Measurements from ENCODE around the gene QRSL1. TPM values are rescaled to one million over a fixed set of nuclear protein-coding genes. Genes with fewer than 3 reads are reported as not detected.

The QRSL1 gene
- total RNA-seq, 4 donors from 2014 or later: 2.4 to 17.3 (median 12.6) TPM

- Histone ChIP-seq H3K9me3 (no peaks in the 10 kb centered on the region), H3K27ac (no peak overlapping the region), H3K36me3 (peaks cover 0 to 14% (median 4%) of the 10 kb centered on the region in 4 donors), H3K27me3 (no peaks in the 10 kb centered on the region), H3K4me3 (no peak overlapping the region), H3K4me1 (no peaks in the 10 kb centered on the region)
- WGBS, 2 donors (ENCODE audit: low coverage in 1 of 2): 71 to 77% methylated on average over 5 to 6 of the region's 6 CpGs
- peak; percentile 20 for DNase-seq
- intact Hi-C loops (cut with DNase I; ENCODE audit: low total_unique reads): no loop called here
- in situ Hi-C loops (cut with MboI; ENCODE audit: low pct_ligation_motif_present in 1 of 4, low pct_unique_long_range_greater_than_20kb in 1 of 4, low sequenced_read_pairs in 3 of 4): no loop called here
- no peak for TF ChIP-seq CTCF (IDR thresholded peaks at IDR 0.05)
- TF ChIP-seq POLR2A (IDR thresholded peaks at IDR 0.05): no peak
- no peak for TF ChIP-seq POLR2AphosphoS5 (IDR thresholded peaks at IDR 0.05)
- no peak for TF ChIP-seq EP300 (IDR thresholded peaks at IDR 0.05; ENCODE audit: low read depth)
These were observed 37.1 kb downstream of the QRSL1 start for GRCh38 chr6:106666282-106667021.

GRCh38 chr6:106667022-106667402, 37.6 kb downstream of the QRSL1 start:
- intact Hi-C loops (cut with DNase I; ENCODE audit: low total_unique reads): no loop called here
- H3K4me3 ChIP-seq: no peak overlapping the region
- 90 to 97% methylated on average over 4 of the region's 4 CpGs for WGBS, 2 donors (ENCODE audit: low coverage in 1 of 2)
- peaks cover 0 to 14% (median 4%) of the 10 kb centered on the region in 4 donors for H3K36me3 ChIP-seq
- H3K9me3 ChIP-seq: no peaks in the 10 kb centered on the region
- no peaks in the 10 kb centered on the region for H3K4me1 ChIP-seq
- no peak for DNase-seq
- no peak for TF ChIP-seq EP300 (IDR thresholded peaks at IDR 0.05; ENCODE audit: low read depth)
- TF ChIP-seq POLR2AphosphoS5 (IDR thresholded peaks at IDR 0.05): no peak
- no peak for TF ChIP-seq POLR2A (IDR thresholded peaks at IDR 0.05)
- no peak for TF ChIP-seq CTCF (IDR thresholded peaks at IDR 0.05)
- H3K27ac ChIP-seq: no peak overlapping the region
- in situ Hi-C loops (cut with MboI; ENCODE audit: low pct_ligation_motif_present in 1 of 4, low pct_unique_long_range_greater_than_20kb in 1 of 4, low sequenced_read_pairs in 3 of 4): no loop called here
- H3K27me3 ChIP-seq: no peaks in the 10 kb centered on the region

- Histone ChIP-seq H3K4me1 (no peaks in the 10 kb centered on the region), H3K4me3 (no peak overlapping the region), H3K27ac (no peak overlapping the region), H3K9me3 (no peaks in the 10 kb centered on the region), H3K36me3 (peaks cover 0 to 8% (median 0%) of the 10 kb centered on the region in 4 donors), H3K27me3 (no peaks in the 10 kb centered on the region)
- no peak for TF ChIP-seq POLR2AphosphoS5 (IDR thresholded peaks at IDR 0.05)
- no peak for TF ChIP-seq EP300 (IDR thresholded peaks at IDR 0.05; ENCODE audit: low read depth)
- TF ChIP-seq CTCF (IDR thresholded peaks at IDR 0.05): no peak
- TF ChIP-seq POLR2A (IDR thresholded peaks at IDR 0.05): no peak
- in situ Hi-C loops (cut with MboI; ENCODE audit: low pct_ligation_motif_present in 1 of 4, low pct_unique_long_range_greater_than_20kb in 1 of 4, low sequenced_read_pairs in 3 of 4): no loop called here
- intact Hi-C loops (cut with DNase I; ENCODE audit: low total_unique reads): no loop called here
- WGBS, 2 donors (ENCODE audit: low coverage in 1 of 2): 85 to 90% methylated on average over 5 to 6 of the region's 6 CpGs
- DNase-seq: no peak
These were observed 40.9 kb downstream of the QRSL1 start for GRCh38 chr6:106670236-106670635.

- in situ Hi-C loops (cut with MboI; ENCODE audit: low pct_ligation_motif_present in 1 of 4, low pct_unique_long_range_greater_than_20kb in 1 of 4, low sequenced_read_pairs in 3 of 4): no loop called here
- peaks cover 0 to 4% (median 0%) of the 10 kb centered on the region in 4 donors for H3K36me3 ChIP-seq
- no peaks in the 10 kb centered on the region for H3K9me3 ChIP-seq
- no peak for TF ChIP-seq POLR2AphosphoS5 (IDR thresholded peaks at IDR 0.05)
- TF ChIP-seq POLR2A (IDR thresholded peaks at IDR 0.05): no peak
- no peak for TF ChIP-seq CTCF (IDR thresholded peaks at IDR 0.05)
- no peak for TF ChIP-seq EP300 (IDR thresholded peaks at IDR 0.05; ENCODE audit: low read depth)
- H3K4me3 ChIP-seq: no peak overlapping the region
- no peak for DNase-seq
- intact Hi-C loops (cut with DNase I; ENCODE audit: low total_unique reads): no loop called here
- no peak overlapping the region for H3K27ac ChIP-seq
- no peaks in the 10 kb centered on the region for H3K4me1 ChIP-seq
- WGBS, 2 donors (ENCODE audit: low coverage in 1 of 2): 83 to 94% methylated on average over 2 to 3 of the region's 3 CpGs
- no peaks in the 10 kb centered on the region for H3K27me3 ChIP-seq
These were observed 42.3 kb downstream of the QRSL1 start for GRCh38 chr6:106671651-106672050.
